Activated gamma-delta T cell treated with anti-CD3 and anti-CD28 coated beads, Interleukin-2, amount 50 U/mL, for 16 hours (primary cell): Measurements from ENCODE around the gene CXCL13.
"Not testable (repeated sequence)": the region's sequence is repeated elsewhere in the genome, so short reads cannot be mapped to it uniquely, and the experiment has no call there.

Experiments used
- DNase-seq: peaks from one replicate; pipeline ENCODE4 v3.0.0-alpha.2; 2020; ENCODE audit warnings: low read depth

CXCL13 gene

GRCh38 chr4:77601614-77602187, 3.9 kb upstream of the CXCL13 start:
- DNase-seq: no peak

GRCh38 chr4:77613267-77613666, 7.6 kb downstream of the CXCL13 start:
- no peak for DNase-seq

GRCh38 chr4:77615153-77615552, 9.5 kb downstream of the CXCL13 start:
- DNase-seq: no peak

- DNase-seq: no peak
Measured at GRCh38 chr4:77617203-77617602, 11.6 kb downstream of the CXCL13 start.

GRCh38 chr4:77618383-77619241, 13.0 kb downstream of the CXCL13 start:
- DNase-seq: peak; percentile 52

GRCh38 chr4:77619408-77619807, 13.8 kb downstream of the CXCL13 start:
- no peak for DNase-seq

GRCh38 chr4:77621254-77621653, 15.6 kb downstream of the CXCL13 start:
- no peak for DNase-seq

GRCh38 chr4:77623091-77623490, 17.5 kb downstream of the CXCL13 start:
- no peak for DNase-seq

- DNase-seq: no peak
Measured at GRCh38 chr4:77624213-77624612, 18.6 kb downstream of the CXCL13 start.

GRCh38 chr4:77625485-77625884, 19.9 kb downstream of the CXCL13 start:
- DNase-seq: no peak

- DNase-seq: no peak
Measured at GRCh38 chr4:77629885-77630284, 24.3 kb downstream of the CXCL13 start.

- DNase-seq: no peak
Measured at GRCh38 chr4:77631276-77631675, 25.7 kb downstream of the CXCL13 start.

GRCh38 chr4:77634132-77634785, 28.6 kb downstream of the CXCL13 start:
- no peak for DNase-seq

- DNase-seq: no peak
Measured at GRCh38 chr4:77635246-77635645, 29.6 kb downstream of the CXCL13 start.

- no peak for DNase-seq
Measured at GRCh38 chr4:77635876-77636275, 30.3 kb downstream of the CXCL13 start.

GRCh38 chr4:77636902-77637301, 31.3 kb downstream of the CXCL13 start:
- DNase-seq: no peak

- not testable (repeated sequence) for DNase-seq
Measured at GRCh38 chr4:77644069-77644468, 38.4 kb downstream of the CXCL13 start.

- DNase-seq: no peak
Measured at GRCh38 chr4:77650787-77651186, 45.2 kb downstream of the CXCL13 start.

GRCh38 chr4:77651820-77652219, 46.2 kb downstream of the CXCL13 start:
- DNase-seq: no peak

GRCh38 chr4:77652237-77652897, 46.7 kb downstream of the CXCL13 start:
- DNase-seq: no peak

- no peak for DNase-seq
Measured at GRCh38 chr4:77653162-77653758, 47.6 kb downstream of the CXCL13 start.

GRCh38 chr4:77660318-77660717, 54.7 kb downstream of the CXCL13 start:
- DNase-seq: not testable (repeated sequence)
